ENCODE results near the gene CD52. TPM values are rescaled to one million over a fixed set of nuclear protein-coding genes. Genes with fewer than 3 reads are reported as not detected.
A peak's percentile ranks its signal among the peaks of the same experiment; 100 is the strongest.

Gene CD52
- total RNA-seq, 4 donors from 2014 or later: 3.0 to 12.3 TPM; not detected in 2

DNA sequence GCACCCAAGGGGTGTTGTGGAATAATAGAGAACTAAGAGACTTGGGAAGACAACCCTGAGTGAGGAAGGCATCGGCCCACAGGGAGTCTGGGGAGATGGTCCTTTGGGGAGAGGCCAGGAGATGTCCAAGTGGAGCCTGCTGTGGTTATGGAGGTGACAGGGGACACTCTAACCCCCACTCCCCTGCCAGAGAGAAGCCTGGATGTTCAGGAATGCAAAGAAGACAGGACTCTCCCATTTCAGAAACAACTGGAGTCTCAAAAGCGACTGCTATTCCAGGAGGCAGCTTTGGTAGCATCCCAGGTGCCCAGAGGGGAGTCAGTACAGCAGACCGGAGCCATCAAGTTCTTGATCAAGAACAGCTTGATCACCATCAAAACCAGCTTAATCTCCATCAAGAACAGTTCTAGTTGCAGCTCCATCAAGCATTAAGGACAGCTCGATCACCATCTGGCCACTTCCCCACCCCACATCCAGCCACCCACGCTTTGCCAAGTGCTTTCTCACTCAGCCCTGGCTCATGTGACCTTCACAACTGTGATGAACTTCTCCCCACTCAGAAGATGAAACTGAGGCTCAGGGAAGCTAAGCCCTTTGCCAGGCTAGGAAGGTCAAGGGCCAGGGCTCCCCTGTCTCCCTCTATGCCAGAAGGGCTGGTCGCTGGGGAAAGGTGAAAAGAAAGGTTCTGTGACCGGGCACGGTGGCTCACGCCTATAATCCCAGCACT, 743 bp downstream of the CD52 start:
- DNase-seq: no peak
- 80 to 88% methylated on average over 9 of the region's 9 CpGs for WGBS, 2 donors
- Histone ChIP-seq H3K9me3 (no peaks in the 10 kb centered on the region), H3K27ac (no peak overlapping the region), H3K4me1 (peaks cover 0 to 8% of the 10 kb centered on the region in 2 donors), H3K4me3 (replicated peaks in 1 of 3) (no peak overlapping the region), H3K36me3 (no peaks in the 10 kb centered on the region), H3K27me3 (no peaks in the 10 kb centered on the region)
- intact Hi-C loops (cut with DNase I): no loop called here
- no peak for TF ChIP-seq POLR2A (IDR thresholded peaks at IDR 0.05)
- TF ChIP-seq, protein P1, sequence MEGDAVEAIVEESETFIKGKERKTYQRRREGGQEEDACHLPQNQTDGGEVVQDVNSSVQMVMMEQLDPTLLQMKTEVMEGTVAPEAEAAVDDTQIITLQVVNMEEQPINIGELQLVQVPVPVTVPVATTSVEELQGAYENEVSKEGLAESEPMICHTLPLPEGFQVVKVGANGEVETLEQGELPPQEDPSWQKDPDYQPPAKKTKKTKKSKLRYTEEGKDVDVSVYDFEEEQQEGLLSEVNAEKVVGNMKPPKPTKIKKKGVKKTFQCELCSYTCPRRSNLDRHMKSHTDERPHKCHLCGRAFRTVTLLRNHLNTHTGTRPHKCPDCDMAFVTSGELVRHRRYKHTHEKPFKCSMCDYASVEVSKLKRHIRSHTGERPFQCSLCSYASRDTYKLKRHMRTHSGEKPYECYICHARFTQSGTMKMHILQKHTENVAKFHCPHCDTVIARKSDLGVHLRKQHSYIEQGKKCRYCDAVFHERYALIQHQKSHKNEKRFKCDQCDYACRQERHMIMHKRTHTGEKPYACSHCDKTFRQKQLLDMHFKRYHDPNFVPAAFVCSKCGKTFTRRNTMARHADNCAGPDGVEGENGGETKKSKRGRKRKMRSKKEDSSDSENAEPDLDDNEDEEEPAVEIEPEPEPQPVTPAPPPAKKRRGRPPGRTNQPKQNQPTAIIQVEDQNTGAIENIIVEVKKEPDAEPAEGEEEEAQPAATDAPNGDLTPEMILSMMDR (IDR thresholded peaks at IDR 0.05): no peak

DNA sequence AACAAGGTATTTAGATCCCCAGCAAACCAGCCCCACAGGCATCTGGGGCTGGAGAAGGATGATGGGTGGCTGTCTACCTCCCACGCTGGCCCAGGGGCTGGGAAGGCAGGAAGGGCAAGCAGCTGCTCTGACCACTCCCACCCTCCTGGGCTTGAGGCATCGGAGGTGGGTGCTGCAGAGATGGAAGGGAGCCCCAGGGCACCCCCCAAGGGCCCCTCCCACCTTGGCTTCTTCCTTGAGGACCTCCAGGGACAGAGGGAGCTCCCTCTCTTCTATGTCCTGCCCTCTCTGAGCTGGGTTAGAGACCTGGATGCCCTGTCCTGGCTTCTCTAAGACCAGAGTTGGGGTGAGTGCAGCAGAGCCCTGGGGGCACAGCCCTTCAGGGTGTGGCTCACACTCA, 3.1 kb downstream of the CD52 start:
- intact Hi-C loops (cut with DNase I): loop anchor here (5.0 kb wide), 1 partner anchor 44 kb away; no protein-coding TSS in a partner anchor
- Histone ChIP-seq H3K4me1 (peaks cover 0 to 8% of the 10 kb centered on the region in 2 donors), H3K27ac (no peak overlapping the region), H3K36me3 (no peaks in the 10 kb centered on the region), H3K9me3 (no peaks in the 10 kb centered on the region), H3K27me3 (no peaks in the 10 kb centered on the region), H3K4me3 (replicated peaks in 1 of 3) (no peak overlapping the region)
- no peak for TF ChIP-seq POLR2A (IDR thresholded peaks at IDR 0.05)
- TF ChIP-seq, protein P1 (IDR thresholded peaks at IDR 0.05): no peak
- 60 to 64% methylated on average over 1 to 2 of the region's 2 CpGs for WGBS, 2 donors
- DNase-seq: no peak

DNA sequence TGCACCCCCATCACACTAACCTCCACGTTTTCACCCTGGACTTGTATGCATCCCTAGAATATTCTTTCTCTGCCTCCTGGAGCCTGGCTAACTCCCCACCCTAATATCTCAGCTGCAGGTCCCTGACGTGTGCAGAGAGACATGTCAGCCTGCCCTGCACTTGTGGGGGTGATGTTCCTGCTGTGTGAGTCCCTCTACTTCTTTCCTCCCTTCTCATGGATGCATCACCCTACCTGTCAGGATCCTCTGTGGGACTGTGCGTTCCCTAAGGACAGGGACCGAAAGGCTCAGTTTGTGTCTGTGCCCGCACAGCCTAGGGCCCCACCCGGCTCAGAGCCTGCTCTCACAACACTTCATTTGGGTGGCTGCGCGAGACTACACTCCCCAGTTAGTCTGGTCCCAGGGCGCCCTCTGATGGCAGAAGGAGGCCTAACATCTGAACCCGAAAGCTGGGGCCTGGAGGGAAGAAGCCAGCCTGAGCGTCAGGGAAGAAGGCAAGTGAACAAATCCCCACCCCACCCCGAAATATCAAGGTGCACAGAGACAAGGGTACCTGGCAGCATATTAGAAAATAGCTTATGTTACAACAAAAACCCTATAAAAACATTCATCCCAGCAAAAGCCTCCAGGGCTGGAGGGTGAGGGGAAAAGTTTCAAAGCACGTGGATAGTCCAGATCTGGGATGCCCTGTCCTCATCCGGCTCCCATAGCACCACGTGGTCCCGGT, 3.7 kb downstream of the CD52 start:
- WGBS, 2 donors: 17% methylated on average over 16 of the region's 16 CpGs
- H3K9me3 ChIP-seq: no peaks in the 10 kb centered on the region
- no peak overlapping the region for H3K4me3 ChIP-seq (replicated peaks in 1 of 3)
- H3K36me3 ChIP-seq: no peaks in the 10 kb centered on the region
- H3K4me1 ChIP-seq: peaks cover 0 to 8% of the 10 kb centered on the region in 2 donors
- H3K27ac ChIP-seq: no peak overlapping the region
- intact Hi-C loops (cut with DNase I): loop anchor here (5.0 kb wide), 1 partner anchor 44 kb away; no protein-coding TSS in a partner anchor
- no peaks in the 10 kb centered on the region for H3K27me3 ChIP-seq
- TF ChIP-seq POLR2A (IDR thresholded peaks at IDR 0.05): no peak
- TF ChIP-seq, protein P1 (IDR thresholded peaks at IDR 0.05): peak; percentile 69 to 94 (median 90)
- peak; percentile 89 to 93 for DNase-seq

DNA sequence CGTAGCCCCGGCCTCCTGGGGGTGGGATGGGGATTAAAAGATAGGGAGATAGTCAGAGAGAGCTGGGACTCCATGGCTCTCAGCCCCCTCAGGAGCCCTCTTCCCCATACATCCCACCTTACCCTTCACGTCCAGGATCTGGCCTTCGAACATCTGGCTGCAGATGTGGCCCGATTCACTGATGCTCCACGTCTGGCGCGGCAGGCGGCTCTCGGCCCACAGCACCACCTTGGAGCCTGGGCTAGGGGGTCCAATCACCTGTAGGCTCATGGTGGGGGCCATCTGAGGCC, 4.2 kb downstream of the CD52 start:
- Histone ChIP-seq H3K27ac (no peak overlapping the region), H3K36me3 (no peaks in the 10 kb centered on the region), H3K9me3 (no peaks in the 10 kb centered on the region), H3K4me3 (replicated peaks in 1 of 3) (no peak overlapping the region), H3K4me1 (peaks cover 0 to 8% of the 10 kb centered on the region in 2 donors), H3K27me3 (no peaks in the 10 kb centered on the region)
- no peak for TF ChIP-seq POLR2A (IDR thresholded peaks at IDR 0.05)
- TF ChIP-seq, protein P1 (IDR thresholded peaks at IDR 0.05): no peak
- intact Hi-C loops (cut with DNase I): loop anchor here (5.0 kb wide), 1 partner anchor 45 kb away; no protein-coding TSS in a partner anchor
- 67 to 72% methylated on average over 6 to 10 of the region's 10 CpGs for WGBS, 2 donors
- no peak for DNase-seq

DNA sequence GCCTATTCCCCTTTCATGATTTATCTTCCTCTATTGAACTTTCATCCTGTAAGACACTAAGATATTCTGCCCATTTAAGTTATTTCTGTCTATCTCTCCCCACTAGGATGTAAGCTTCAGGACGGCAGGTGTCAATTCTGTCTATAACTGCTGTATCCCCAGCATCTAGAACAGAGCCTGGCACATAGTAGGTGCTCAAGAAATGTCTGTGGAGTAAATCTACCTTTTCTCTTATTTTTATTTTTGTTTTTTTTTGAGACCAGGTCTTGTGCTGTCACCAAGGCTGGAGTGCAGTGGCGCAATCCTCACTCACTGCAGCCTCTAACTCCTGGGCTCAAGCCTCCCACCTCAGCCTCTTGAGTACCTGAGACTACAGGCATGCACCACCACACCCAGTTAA, 5.6 kb downstream of the CD52 start:
- no peak for DNase-seq
- intact Hi-C loops (cut with DNase I): loop anchor here (5.0 kb wide), 1 partner anchor 46 kb away; no protein-coding TSS in a partner anchor
- H3K27ac ChIP-seq: no peak overlapping the region
- H3K27me3 ChIP-seq: no peaks in the 10 kb centered on the region
- no peak overlapping the region for H3K4me3 ChIP-seq (replicated peaks in 1 of 3)
- H3K36me3 ChIP-seq: no peaks in the 10 kb centered on the region
- 95 to 96% methylated on average over 2 of the region's 2 CpGs for WGBS, 2 donors
- H3K9me3 ChIP-seq: no peaks in the 10 kb centered on the region
- TF ChIP-seq POLR2A (IDR thresholded peaks at IDR 0.05): no peak
- TF ChIP-seq, protein P1 (IDR thresholded peaks at IDR 0.05): no peak
- H3K4me1 ChIP-seq: peaks cover 0 to 8% of the 10 kb centered on the region in 2 donors
